ENCODE data around the gene HLF.
"Not testable (repeated sequence)": the region's sequence is repeated elsewhere in the genome, so short reads cannot be mapped to it uniquely, and the experiment has no call there.

The HLF gene

GRCh38 chr17:55314061-55314783 lies 49.5 kb downstream of the HLF start:
- no peak for DNase-seq

DNA sequence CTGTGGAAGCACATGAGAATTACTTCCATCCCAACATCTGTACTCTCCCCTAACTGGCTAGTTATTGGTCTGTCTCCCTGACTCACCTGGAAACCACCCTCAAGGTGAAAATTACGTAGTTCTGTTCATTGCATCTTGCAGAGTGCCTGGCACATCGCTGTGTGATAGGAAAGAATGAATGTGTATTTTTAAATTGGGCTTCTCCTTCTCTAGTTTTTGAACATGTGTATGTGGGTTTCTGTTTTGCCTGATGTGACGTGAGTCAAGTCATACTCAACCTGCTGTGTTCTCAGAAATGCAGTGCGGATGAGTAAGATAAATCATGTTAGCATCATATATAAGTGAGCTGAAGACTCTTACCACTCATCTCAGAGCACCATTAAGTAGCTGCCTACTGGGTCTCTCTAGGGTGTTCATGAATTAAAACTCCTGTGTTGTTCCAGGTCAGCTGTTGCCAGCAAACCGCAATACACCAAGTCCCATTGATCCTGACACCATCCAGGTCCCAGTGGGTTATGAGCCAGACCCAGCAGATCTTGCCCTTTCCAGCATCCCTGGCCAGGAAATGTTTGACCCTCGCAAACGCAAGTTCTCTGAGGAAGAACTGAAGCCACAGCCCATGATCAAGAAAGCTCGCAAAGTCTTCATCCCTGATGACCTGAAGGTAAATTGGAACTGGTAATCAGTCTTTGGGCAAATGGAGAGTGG lies 50.2 kb downstream of the HLF start:
- no peak for DNase-seq

DNA sequence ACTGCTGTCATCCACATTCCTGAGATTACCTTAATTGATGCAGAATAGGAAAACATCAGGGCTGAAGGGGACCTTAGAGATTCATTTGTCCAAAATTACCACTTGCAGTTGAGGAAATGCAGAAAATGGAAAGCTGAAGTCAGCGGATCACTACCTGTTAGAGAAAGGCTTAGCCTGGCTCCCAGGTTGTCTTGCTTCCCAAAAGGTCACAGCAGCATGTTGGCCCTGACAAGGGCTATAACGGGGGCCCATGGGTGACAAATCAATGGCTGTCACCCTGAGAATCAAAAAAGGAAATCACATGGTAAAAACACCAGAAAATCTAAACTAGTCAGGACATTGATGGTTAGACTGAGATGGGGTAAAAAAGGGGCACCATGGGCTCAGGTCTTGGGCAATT lies 51.7 kb downstream of the HLF start:
- no peak for DNase-seq

DNA sequence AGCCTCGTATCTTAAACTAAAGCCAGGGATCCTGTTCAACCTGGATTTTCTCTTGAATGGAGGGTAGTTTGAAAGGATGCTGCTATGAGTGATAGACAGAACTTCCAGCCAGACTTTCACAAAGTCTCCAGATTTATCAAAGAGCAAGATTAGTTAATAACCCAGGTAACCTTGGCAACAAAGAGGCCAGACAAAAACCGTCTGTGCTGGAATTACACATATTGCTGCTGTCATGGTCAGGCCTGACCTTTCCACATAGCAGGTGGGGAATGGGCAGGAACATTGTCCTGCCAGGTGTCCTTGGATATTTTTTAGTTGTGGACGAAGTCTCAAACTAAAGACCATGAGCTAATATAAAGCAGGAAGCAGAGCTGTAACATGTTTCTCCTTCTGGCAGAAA lies 52.5 kb downstream of the HLF start:
- DNase-seq, result no peak

DNA sequence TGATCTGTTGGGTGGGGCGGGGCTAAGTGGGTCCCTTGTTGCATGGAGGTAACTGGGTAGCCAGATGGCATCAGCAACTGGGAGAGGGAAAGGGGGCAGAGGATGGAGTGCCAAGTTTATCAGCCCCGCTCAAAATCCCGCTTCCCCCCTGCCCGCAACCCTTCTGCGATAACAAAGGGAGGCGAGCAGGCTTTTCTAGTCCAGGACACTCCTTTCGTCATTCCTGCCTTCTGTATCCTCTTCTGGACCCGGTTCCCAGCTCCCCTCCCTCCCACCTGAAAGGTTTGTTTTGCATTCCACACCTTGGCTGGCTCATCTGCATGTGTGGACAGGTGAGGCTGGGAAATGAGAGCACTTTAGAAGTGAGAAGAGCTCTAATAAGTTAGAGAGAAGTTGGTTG lies 53.3 kb downstream of the HLF start:
- no peak for DNase-seq

GRCh38 chr17:55318715-55319487 lies 54.1 kb downstream of the HLF start:
- DNase-seq, result no peak

- DNase-seq, result no peak
These were observed 55.3 kb downstream of the HLF start for GRCh38 chr17:55319933-55320593.

GRCh38 chr17:55320594-55321426 lies 56.0 kb downstream of the HLF start:
- no peak for DNase-seq

DNA sequence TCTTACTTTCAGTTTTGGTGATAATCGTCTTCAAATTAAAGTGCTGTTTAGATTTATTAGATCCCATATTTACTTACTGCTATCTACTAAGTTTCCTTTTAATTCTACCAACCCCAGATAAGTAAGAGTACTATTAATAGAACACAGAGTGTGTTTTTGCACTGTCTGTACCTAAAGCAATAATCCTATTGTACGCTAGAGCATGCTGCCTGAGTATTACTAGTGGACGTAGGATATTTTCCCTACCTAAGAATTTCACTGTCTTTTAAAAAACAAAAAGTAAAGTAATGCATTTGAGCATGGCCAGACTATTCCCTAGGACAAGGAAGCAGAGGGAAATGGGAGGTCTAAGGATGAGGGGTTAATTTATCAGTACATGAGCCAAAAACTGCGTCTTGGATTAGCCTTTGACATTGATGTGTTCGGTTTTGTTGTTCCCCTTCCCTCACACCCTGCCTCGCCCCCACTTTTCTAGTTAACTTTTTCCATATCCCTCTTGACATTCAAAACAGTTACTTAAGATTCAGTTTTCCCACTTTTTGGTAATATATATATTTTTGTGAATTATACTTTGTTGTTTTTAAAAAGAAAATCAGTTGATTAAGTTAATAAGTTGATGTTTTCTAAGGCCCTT lies 56.8 kb downstream of the HLF start:
- DNase-seq, result no peak

- DNase-seq, result no peak
These were observed 57.8 kb downstream of the HLF start for GRCh38 chr17:55322453-55322985.

- DNase-seq, result no peak
These were observed 58.9 kb downstream of the HLF start for GRCh38 chr17:55323518-55324295.

- no peak for DNase-seq
These were observed 59.7 kb downstream of the HLF start for GRCh38 chr17:55324296-55324978.

GRCh38 chr17:55325406-55325805 lies 60.6 kb downstream of the HLF start:
- DNase-seq, result no peak

DNA sequence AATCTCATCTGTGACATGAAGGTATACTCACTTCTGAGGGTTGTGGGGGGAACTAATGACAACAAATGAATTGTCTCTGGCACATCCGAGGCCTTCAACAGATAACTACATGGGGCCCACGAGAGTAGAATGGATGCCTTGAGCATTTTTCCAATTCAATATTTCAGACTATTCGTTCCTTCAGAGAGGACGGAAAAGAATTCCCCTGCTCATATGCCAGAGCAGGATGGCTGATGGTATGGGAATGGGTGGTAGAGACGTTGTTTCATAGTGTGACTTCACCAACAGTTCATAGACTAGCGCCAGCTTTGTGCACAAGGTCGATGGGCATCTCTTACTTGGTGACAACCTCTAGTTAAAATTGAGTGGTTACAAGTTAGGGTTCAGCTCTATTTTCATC lies 61.3 kb downstream of the HLF start:
- no peak for DNase-seq

- no peak for DNase-seq
These were observed 62.7 kb downstream of the HLF start for GRCh38 chr17:55327225-55328088.

- not testable (repeated sequence) for DNase-seq
These were observed 63.8 kb downstream of the HLF start for GRCh38 chr17:55328514-55328913.

DNA sequence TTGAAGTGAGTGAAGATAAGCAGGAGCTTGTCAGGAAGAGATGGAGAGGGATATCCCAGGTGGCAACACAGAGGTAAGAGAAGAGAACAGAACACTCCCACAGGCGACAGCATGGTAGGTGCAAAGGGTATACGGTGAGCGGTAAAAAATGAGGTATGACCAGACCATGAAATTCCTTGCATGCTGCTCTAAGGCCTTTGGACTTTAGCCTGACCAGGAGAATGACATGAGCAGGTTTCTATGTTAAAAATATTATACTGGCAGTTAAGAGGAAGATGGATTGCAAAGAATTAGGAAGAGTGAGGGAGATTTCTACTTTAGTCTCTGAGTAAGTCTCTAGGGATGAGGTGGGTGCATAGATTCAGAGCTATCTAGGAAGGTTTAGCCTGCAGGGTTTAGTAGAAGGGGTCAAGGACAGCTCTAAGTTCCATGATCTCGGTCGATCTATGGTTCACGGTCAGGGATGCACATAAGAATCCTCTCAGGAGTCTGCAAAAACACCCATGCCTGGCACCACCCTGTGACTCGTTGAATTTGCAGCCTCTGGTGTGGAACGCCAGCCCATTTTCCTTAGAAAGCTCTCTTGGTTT lies 65.7 kb downstream of the HLF start:
- no peak for DNase-seq

DNA sequence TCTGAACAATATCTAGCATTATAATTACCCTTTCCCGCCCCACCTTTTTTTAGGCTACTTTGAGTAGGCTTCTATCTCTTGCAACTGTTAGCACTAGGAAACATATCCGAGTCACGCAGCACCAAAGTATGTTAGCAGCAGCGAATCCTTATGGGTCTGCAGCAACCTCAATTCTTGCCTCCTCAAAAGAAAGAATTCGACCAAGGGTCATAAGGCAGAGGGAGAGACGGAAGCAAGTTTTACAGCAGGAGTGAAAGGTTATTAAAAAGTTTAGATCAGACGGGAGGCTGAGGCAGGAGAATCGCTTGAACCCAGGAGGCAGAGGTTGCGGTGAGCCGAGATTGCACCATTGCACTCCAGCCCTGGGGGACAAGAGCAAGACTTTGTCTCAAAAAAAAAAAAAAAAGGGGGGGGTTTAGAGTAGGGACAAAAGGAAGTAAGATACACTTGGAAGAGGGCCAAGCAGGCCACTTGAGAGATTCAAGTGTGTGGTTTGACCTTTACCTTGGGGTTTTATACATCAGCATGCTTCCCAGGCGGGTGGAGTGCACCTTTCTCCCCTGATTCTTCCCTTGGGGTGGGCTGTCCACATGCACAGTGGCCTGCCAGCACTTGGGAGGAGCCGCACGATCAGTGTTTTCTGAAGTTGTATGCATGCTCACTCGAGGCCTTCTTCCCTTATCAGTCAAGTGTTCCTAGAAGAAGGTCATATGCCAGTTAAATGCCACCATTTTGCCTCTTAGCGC lies 67.7 kb downstream of the HLF start:
- DNase-seq, result no peak
